T47D (cell line): Measurements from ENCODE around the gene CCR3.

Experiments used
- DNase-seq, 2 experiments: peaks; one replicate each; pipeline versions ENCODE4 v3.0.0 to v3.0.0-alpha.2; 2011 to 2012; ENCODE audit warnings: low read depth in 1 of 2, low spot score in 1 of 2
- JUND ChIP-seq: IDR thresholded peaks from 2 replicates; pipeline ENCODE4 v1.6.1; 2012; ENCODE audit warnings: low read depth
- in situ Hi-C: cut with HindIII; loops from 2 replicates; pipeline ENCODE4 v1.10.0; 2016; ENCODE audit warnings: low sequenced_read_pairs, low pct_unique_long_range_greater_than_20kb

The CCR3 gene

GRCh38 chr3:46261926-46262594 lies 19.8 kb downstream of the CCR3 start:
- no peak for TF ChIP-seq JUND
- DNase-seq: no peak
- in situ Hi-C loops: no loop called here

GRCh38 chr3:46264002-46264401 lies 21.7 kb downstream of the CCR3 start:
- DNase-seq: no peak
- in situ Hi-C loops: no loop called here

DNA sequence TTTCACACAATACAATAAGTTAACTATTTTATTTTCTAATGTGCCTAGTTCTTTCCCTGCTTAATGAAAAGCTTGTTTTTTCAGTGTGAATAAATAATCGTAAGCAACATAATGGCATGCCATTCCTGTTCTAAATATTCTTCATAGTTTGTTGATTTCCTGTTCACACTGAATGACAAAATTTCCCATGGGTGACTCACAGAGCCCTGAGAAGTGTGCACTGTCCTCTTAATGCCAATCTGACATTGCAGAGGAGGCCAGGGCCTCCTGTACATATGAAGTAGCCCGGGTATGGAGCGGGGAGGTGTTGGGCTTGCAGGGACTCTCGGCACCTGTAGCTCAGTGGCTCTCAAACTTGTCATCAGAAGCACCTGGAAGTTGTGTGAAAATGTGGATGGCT lies 24.3 kb downstream of the CCR3 start:
- in situ Hi-C loops: no loop called here
- TF ChIP-seq JUND: no peak
- DNase-seq: no peak

More at GRCh38 chr3:46264002-46264401, 21.7 kb downstream of the CCR3 start:
- TF ChIP-seq JUND: no peak

- TF ChIP-seq JUND: no peak
- DNase-seq: no peak
- in situ Hi-C loops: no loop called here
Measured at GRCh38 chr3:46269556-46269955, 27.3 kb downstream of the CCR3 start.

DNA sequence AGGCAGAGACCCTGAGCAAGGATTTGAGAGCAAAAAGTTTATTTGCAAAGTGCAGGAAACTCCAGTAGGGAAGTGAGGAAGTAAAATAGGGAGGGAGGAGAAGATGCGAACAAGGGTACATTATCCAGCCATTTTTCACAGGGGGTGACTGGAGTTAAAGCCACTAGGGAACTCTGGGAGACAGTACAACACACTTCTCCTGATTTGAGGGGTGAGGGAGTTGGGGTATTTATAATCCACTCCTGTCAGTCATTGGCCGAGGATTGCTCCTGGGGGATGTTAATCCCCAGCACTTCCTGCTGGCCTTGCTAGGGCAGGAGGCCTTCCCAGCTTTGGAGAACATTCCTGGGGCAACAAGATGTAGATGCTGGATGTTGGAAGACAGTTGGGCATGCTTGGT lies 28.2 kb downstream of the CCR3 start:
- no peak for TF ChIP-seq JUND
- DNase-seq: no peak
- in situ Hi-C loops: no loop called here

DNA sequence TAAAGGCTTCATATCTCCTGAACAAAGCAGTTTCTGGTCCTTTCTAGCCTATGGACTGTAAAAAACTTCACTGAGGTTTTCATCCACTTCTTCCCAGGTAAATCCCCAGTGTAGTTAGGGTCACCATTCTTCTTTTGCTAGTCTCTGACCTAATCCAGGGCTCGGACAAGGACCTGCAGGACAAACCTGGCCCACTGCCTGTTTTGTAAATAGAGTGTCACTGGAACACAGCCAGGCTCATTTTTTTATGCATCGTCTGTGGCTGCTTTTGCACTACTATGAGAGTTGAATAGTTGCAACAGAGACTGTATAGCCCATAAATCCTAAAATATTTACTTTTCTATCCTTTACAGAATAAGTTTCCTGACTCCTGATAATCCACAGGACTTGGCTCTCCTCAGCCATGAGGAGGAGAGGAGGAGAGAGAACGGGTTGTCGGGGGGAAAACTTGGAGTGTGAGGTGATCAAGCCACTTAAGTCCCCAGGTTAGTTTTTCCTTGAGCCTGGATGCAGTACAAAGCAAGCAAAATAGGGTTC lies 29.0 kb downstream of the CCR3 start:
- peak in 1 of 2 experiments; percentile 11 for DNase-seq
- no peak for TF ChIP-seq JUND
- in situ Hi-C loops: no loop called here

DNA sequence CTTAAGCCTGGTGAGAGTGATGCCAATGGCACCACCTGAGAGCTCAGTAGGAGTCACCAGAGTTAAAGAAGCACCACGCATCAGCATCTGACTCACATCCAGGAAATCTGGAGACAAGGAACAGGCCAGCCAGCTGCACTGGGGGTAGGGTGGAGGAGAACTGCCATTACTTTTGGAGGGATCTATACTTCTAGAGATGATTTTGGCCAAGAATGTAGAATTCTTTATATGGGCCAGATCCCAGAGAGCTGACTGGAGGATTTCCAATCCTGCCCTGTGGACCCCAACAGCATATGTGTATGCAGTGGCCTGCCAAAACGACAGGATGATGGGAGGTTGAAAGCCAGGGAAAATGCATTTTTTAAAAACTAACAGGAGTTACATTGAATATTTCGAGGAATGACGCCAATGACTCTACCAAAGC lies 29.8 kb downstream of the CCR3 start:
- in situ Hi-C loops: no loop called here
- DNase-seq: no peak
- TF ChIP-seq JUND: no peak

DNA sequence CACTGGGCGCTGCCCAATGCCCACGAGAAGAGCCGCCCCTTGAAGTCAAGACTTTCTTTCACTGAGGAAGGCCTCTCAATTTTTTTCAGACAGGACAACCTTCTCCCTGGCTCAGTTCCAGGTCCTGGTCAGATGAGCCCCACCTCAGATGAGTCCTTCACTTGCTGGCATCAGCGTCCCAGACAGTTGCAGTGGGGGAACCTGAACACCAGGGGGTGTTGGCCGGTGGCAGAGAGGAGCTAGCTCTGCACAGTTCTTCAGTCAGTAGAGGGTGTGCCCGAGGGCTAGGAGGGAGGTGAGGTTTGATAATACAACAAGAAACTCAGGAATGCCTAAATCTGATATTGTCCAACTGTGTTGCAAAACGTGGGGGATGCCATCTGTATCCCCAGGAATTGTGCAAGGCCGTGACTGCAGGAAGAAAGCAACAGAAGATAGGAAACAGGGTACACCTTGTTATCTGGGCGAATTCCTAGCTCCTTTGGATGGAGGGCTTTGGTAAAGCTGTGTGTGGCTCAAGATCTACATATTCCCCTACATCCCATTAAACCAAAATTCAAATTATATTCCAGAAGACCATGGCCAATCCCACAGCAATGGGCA lies 34.3 kb downstream of the CCR3 start:
- TF ChIP-seq JUND: no peak
- in situ Hi-C loops: no loop called here
- DNase-seq: peak; percentile 12 to 61

DNA sequence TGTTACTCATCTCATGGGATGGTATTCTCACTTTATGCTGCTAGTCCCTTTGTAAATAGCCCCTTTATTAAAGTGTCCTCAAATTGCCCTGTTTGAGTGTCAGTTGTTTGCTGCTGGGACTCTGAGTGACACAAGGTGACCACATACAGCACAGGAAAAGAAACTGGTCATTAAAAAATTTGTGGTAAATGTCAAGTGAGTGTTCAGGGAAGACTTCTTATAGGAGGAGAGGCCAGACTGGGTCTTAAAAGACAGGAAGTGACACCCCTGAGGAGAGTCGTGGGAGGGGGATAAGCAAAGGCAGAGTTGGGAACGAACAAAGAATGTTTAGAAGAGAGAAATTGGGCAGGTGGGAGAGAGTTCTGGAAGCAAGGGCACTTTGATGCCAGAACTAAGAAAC lies 35.2 kb downstream of the CCR3 start:
- no peak for TF ChIP-seq JUND
- DNase-seq: no peak
- in situ Hi-C loops: no loop called here

DNA sequence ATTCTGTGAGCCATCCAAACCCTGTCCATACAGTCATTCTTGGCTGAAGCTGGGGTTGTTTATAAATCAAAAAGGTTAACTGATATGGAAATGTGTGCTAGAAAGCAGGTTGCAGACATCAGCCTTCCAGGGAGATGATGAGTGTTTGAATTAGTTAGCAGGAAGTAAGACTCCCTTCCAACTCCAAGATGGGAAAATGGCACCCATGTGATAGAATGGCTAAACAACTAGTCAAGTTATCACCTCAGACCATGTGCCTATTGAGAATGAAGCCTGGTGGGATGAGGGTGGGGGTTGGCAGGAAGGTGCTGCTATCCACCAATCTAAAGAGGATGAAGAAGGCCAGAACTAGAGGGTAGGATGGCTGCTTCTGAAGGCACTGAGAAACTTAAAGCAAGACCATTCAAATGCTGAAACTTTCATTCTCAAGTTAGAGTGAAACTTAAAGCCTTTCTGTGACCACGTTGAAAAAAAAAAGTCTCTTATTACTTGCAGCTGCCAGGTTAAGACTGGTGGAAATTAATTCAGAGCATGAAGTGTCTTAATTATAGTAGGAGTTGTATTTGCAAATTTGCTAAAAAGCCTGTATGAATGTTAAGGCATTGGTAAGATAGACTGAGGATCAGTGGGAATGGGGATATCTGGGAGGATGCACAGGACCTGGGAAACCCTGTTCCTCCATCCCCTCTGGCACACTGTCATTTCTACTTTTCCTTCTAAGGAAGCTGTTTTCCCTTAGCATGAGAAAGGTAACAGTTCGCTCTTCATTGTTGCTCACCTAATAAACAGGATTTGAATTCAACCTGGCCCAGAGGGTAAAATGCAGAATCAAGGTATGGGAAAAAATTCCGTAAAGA lies 36.8 kb downstream of the CCR3 start:
- no peak for DNase-seq
- no peak for TF ChIP-seq JUND
- in situ Hi-C loops: no loop called here

DNA sequence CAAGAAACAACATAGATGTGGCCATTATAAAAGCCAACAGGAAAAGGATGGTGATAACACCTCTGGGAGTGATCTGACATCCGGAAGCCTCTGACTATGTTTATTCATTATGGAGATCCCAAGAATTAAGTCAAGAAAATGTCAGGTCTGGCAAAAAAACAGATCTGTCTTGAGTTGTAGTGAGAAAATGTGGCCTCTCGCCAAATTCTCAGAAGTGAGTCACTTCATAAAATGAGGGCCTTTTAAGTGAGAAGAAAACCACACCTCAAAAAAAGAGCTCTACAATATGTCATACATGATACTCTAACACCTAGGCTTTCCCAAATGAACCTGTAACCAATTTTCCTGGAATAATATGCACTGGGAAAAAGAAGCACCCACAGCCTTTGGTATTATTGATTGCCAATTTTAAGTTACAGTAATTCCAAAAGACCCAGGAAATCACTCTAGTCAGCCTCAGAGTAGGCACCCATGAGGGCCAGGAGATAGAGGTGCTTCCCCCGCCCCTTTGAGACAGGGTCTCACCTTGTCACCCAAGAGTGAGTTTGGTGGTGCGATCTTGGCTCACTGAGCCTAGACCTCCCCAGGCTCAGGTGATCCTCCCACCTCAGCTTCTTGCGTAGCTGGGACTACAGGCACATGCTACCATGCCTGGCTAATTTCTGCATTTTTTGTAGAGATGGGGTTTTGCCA lies 38.0 kb downstream of the CCR3 start:
- in situ Hi-C loops: no loop called here
- no peak for DNase-seq
- no peak for TF ChIP-seq JUND

DNA sequence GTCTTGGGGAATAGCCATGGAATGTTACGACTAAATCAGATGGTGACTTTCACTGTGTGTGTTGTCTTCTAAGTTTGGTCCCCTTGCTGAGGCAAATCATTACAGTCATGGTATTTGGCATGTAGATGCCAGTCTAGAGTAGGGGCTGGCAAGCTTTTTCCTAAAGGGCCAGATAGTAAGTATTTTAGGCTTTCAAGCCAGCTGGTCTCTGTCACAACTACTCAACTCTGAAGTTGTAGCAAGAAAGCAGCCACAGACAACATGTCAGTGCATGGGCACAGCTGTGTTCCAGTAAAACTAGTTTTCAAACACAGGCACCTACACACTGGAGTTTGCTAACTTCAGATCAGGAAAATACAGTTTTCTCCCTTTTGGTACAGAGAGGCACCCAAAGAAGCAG lies 39.3 kb downstream of the CCR3 start:
- no peak for TF ChIP-seq JUND
- in situ Hi-C loops: no loop called here
- no peak for DNase-seq
